Hepatocyte (in vitro differentiated cells): ENCODE data around the gene TTLL7. TPM values are rescaled to one million over a fixed set of nuclear protein-coding genes. Genes with fewer than 3 reads are reported as not detected.
A peak's percentile ranks its signal among the peaks of the same experiment; 100 is the strongest.

Experiments
- DNase-seq: peaks from one replicate; pipeline ENCODE4 v3.0.0-alpha.2; 2016; ENCODE audit warnings: low spot score
- H2AFZ ChIP-seq: fragments of 200-600 bp; sonication (generic); 2 replicates; pipeline ENCODE4 v1.6.0; 2016; ENCODE audit warnings: antibody characterized with exemption, mild to moderate bottlenecking
- H3K27ac ChIP-seq: fragments of 200-600 bp; sonication (generic); 2 replicates; pipeline ENCODE4 v1.5.1; 2016; ENCODE audit warnings: mild to moderate bottlenecking
- H3K27me3 ChIP-seq: fragments of 200-600 bp; sonication (generic); 2 replicates; pipeline ENCODE4 v1.6.1; 2016
- H3K36me3 ChIP-seq: fragments of 200-600 bp; sonication (generic); replicated peaks from 2 replicates; pipeline ENCODE4 v1.5.1; 2016; ENCODE audit warnings: low read depth; ENCODE audit not compliant: insufficient read depth
- H3K4me1 ChIP-seq: fragments of 200-600 bp; sonication (generic); 2 replicates; pipeline ENCODE4 v1.5.1; 2016; ENCODE audit warnings: mild to moderate bottlenecking, moderate library complexity; ENCODE audit not compliant: insufficient read depth
- H3K4me2 ChIP-seq: fragments of 200-600 bp; sonication (generic); 2 replicates; pipeline ENCODE4 v1.6.0; 2016
- H3K4me3 ChIP-seq: fragments of 200-600 bp; sonication (generic); 2 replicates; pipeline ENCODE4 v1.5.1; 2016; ENCODE audit warnings: mild to moderate bottlenecking
- H3K79me2 ChIP-seq: fragments of 200-600 bp; sonication (generic); 2 replicates; pipeline ENCODE4 v1.6.0; 2017; ENCODE audit warnings: mild to moderate bottlenecking
- H3K9me2 ChIP-seq: fragments of 200-600 bp; sonication (generic); replicated peaks from 2 replicates; pipeline ENCODE4 v1.6.0; 2017; ENCODE audit warnings: mild to moderate bottlenecking; ENCODE audit not compliant: insufficient read depth
- H3K9me3 ChIP-seq: fragments of 200-600 bp; sonication (generic); 2 replicates; pipeline ENCODE4 v1.5.1; 2016; ENCODE audit warnings: low read depth, mild to moderate bottlenecking
- H4K20me1 ChIP-seq: fragments of 200-600 bp; sonication (generic); 2 replicates; pipeline ENCODE4 v1.6.0; 2016; ENCODE audit warnings: mild to moderate bottlenecking; ENCODE audit not compliant: insufficient read depth, poor library complexity, severe bottlenecking
- EZH2 ChIP-seq: fragments of 200-600 bp; sonication (generic); IDR thresholded peaks from 2 replicates; pipeline ENCODE4 v1.6.1; 2016; ENCODE audit warnings: antibody characterized with exemption, mild to moderate bottlenecking, borderline replicate concordance
- EZH2phosphoT487 ChIP-seq: fragments of 200-600 bp; sonication (generic); IDR thresholded peaks from one replicate; pipeline ENCODE4 v1.6.1; 2018; ENCODE audit warnings: antibody characterized with exemption, mild to moderate bottlenecking, low read depth, moderate library complexity; ENCODE audit not compliant: unreplicated experiment, severe bottlenecking
- WGBS: methylation state at CpG from one replicate; pipeline ENCODE4 v1.1.6; 2016; ENCODE audit warnings: low lambda C conversion rate; ENCODE audit errors: missing lambda C conversion rate; 5-methylcytosine and 5-hydroxymethylcytosine counted together
- polyA plus RNA-seq: library from polyadenylated mRNA; unstranded; fragments of >200 nt; fragmentation: Nextera tagmentation; extraction: Ambion mirVana; gene quantifications from 2 replicates; pipeline ENCODE4 v1.2.1, GENCODE V29; 2016
- total RNA-seq: library from RNA; depleted of rRNA; stranded (reverse); fragments of >200 nt; gene quantifications from 2 replicates; pipeline ENCODE4 v1.2.3, GENCODE V29; 2014
- TF ChIP-seq, protein P1 (sequence below): fragments of 200-600 bp; sonication (generic); IDR thresholded peaks from 2 replicates; pipeline ENCODE4 v1.5.1; 2016; ENCODE audit warnings: antibody characterized with exemption, mild to moderate bottlenecking; ENCODE audit not compliant: poor library complexity

The TTLL7 gene
- total and polyA plus RNA-seq, 2 experiments from 2014 or later = 1.9 to 3.5 TPM

DNA sequence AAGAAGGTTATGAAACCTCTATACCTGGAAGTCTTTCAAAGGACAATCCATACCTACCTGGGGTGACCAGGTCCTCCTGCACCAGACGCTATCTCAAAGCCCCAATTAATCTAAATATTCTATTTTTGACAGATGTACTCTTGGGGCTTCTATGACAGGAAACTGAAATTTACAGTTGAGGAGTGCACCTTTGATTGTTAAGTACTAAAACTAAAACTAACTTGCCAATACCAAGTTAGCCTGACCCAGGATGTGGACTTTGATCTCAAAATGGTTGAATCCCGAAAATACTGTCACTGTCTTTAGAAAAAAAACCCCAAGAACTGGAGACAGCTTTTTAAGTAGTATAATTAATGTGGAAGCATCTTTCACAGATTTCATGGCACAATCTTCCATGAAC lies 162.4 kb downstream of the TTLL7 start:
- no peaks in the 10 kb centered on the region for H3K27me3 ChIP-seq
- no peaks in the 10 kb centered on the region for H3K79me2 ChIP-seq
- no peak overlapping the region for H2AFZ ChIP-seq
- no peaks in the 10 kb centered on the region for H3K4me1 ChIP-seq
- H3K36me3 ChIP-seq = no peaks in the 10 kb centered on the region
- 91% methylated on average over 2 of the region's 2 CpGs for WGBS
- TF ChIP-seq EZH2phosphoT487 (no peak), EZH2 (no peak)
- TF ChIP-seq, protein P1, sequence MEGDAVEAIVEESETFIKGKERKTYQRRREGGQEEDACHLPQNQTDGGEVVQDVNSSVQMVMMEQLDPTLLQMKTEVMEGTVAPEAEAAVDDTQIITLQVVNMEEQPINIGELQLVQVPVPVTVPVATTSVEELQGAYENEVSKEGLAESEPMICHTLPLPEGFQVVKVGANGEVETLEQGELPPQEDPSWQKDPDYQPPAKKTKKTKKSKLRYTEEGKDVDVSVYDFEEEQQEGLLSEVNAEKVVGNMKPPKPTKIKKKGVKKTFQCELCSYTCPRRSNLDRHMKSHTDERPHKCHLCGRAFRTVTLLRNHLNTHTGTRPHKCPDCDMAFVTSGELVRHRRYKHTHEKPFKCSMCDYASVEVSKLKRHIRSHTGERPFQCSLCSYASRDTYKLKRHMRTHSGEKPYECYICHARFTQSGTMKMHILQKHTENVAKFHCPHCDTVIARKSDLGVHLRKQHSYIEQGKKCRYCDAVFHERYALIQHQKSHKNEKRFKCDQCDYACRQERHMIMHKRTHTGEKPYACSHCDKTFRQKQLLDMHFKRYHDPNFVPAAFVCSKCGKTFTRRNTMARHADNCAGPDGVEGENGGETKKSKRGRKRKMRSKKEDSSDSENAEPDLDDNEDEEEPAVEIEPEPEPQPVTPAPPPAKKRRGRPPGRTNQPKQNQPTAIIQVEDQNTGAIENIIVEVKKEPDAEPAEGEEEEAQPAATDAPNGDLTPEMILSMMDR = no peak
- no peaks in the 10 kb centered on the region for H3K9me2 ChIP-seq
- no peak overlapping the region for H3K27ac ChIP-seq
- H3K4me3 ChIP-seq = no peak overlapping the region
- no peaks in the 10 kb centered on the region for H3K9me3 ChIP-seq
- no peaks in the 10 kb centered on the region for H4K20me1 ChIP-seq
- H3K4me2 ChIP-seq = no peak overlapping the region
- DNase-seq = no peak

DNA sequence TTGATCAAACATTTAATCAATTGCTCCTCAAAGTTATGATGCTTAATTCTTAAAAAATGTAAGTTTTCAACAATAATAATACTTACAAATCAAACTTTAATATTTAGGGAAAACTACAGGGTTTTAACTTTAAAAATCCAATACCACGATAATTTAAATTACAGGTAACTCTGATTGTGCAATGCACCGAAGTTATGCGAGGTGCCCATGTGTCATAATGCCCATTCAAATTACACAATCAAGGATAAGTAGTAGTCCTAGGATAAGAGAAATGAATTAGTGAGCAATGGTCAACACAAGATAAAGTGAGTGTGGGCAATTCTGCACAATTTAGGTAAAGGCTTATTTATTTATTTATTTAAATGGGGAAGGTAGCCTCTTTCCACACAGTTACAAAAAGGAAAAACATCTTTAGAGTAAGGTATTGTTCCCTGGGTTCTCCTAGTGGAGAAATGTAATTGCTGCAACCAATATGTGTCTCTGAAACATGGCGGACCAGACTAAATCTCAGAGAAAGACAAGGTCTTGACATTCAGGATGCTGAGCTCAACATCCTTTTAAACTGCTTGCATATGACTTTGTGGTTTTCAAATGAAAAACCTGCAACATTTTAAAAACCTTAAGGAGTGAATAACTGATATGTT lies 164.2 kb downstream of the TTLL7 start:
- no peaks in the 10 kb centered on the region for H3K36me3 ChIP-seq
- no peaks in the 10 kb centered on the region for H3K27me3 ChIP-seq
- H3K4me3 ChIP-seq = no peak overlapping the region
- no peaks in the 10 kb centered on the region for H3K9me2 ChIP-seq
- no peak overlapping the region for H2AFZ ChIP-seq
- H3K4me2 ChIP-seq = no peak overlapping the region
- H3K27ac ChIP-seq = no peak overlapping the region
- TF ChIP-seq EZH2phosphoT487 = no peak
- TF ChIP-seq, protein P1 = no peak
- TF ChIP-seq EZH2 = no peak
- H4K20me1 ChIP-seq = no peaks in the 10 kb centered on the region
- WGBS = 96% methylated on average over 4 of the region's 4 CpGs
- H3K79me2 ChIP-seq = no peaks in the 10 kb centered on the region
- DNase-seq = no peak
- no peaks in the 10 kb centered on the region for H3K4me1 ChIP-seq
- no peaks in the 10 kb centered on the region for H3K9me3 ChIP-seq

DNA sequence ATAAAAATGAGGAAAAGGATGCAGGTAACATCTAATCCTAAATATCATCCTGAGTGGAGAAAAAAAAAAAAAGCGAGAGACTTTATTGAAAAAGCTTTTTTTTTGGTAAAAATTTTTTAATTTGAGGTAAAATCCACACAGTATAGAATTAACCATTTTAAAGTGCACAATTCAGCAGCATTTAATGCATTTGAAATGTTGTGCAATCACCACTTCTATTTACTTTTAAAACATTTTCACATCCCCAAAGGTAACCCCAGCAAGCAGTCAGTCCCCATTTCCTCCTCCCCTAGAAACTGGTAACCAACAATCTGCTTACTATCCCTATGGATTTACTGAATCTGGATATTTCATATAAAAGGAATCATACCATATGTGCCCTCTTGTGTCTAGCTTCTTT lies 166.7 kb downstream of the TTLL7 start:
- no peak overlapping the region for H3K27ac ChIP-seq
- H3K36me3 ChIP-seq = no peaks in the 10 kb centered on the region
- 92% methylated on average over 1 of the region's 1 CpG for WGBS
- H3K9me2 ChIP-seq = no peaks in the 10 kb centered on the region
- no peaks in the 10 kb centered on the region for H3K79me2 ChIP-seq
- DNase-seq = no peak
- no peak overlapping the region for H3K4me2 ChIP-seq
- H3K27me3 ChIP-seq = no peaks in the 10 kb centered on the region
- no peaks in the 10 kb centered on the region for H4K20me1 ChIP-seq
- no peak for TF ChIP-seq EZH2
- no peak for TF ChIP-seq EZH2phosphoT487
- TF ChIP-seq, protein P1 = no peak
- H2AFZ ChIP-seq = no peak overlapping the region
- H3K4me3 ChIP-seq = no peak overlapping the region
- H3K9me3 ChIP-seq = no peaks in the 10 kb centered on the region
- H3K4me1 ChIP-seq = peaks cover 12% of the 10 kb centered on the region

- H3K36me3 ChIP-seq = no peaks in the 10 kb centered on the region
- H2AFZ ChIP-seq = no peak overlapping the region
- peak overlapping the region; percentile 34 for H3K27ac ChIP-seq
- H3K9me3 ChIP-seq = no peaks in the 10 kb centered on the region
- no peaks in the 10 kb centered on the region for H3K9me2 ChIP-seq
- no peak overlapping the region for H3K4me2 ChIP-seq
- H4K20me1 ChIP-seq = no peaks in the 10 kb centered on the region
- H3K4me1 ChIP-seq = peaks cover 12% of the 10 kb centered on the region
- H3K4me3 ChIP-seq = no peak overlapping the region
- WGBS = 80% methylated on average over 7 of the region's 7 CpGs
- no peak for TF ChIP-seq EZH2
- TF ChIP-seq EZH2phosphoT487 = no peak
- TF ChIP-seq, protein P1 = no peak
- DNase-seq = no peak
- H3K79me2 ChIP-seq = no peaks in the 10 kb centered on the region
- no peaks in the 10 kb centered on the region for H3K27me3 ChIP-seq
Measured at GRCh38 chr1:83829106-83829505, 169.8 kb downstream of the TTLL7 start.
